Activated CD4-positive, alpha-beta memory T cell treated with anti-CD3 and anti-CD28 coated beads, Interleukin-2, amount 10 ng/mL, durations not matched to agents 7 days and 5 days (primary cell): ENCODE measurements around the gene ATOH8. TPM values are rescaled to one million over a fixed set of nuclear protein-coding genes. Genes with fewer than 3 reads are reported as not detected.
A peak's percentile ranks its signal among the peaks of the same experiment; 100 is the strongest.

Experiments
- CTCF ChIA-PET: fragments of 350-600 bp; sonication (Branson Sonifier 250); formaldehyde crosslinking; loops from one replicate; lab custom pipeline; 2021; ENCODE audit warnings: antibody characterized with exemption, inconsistent platforms; lab: Charles Lee
- POLR2A ChIA-PET: fragments of 350-600 bp; sonication (Branson Sonifier 250); formaldehyde crosslinking; loops from one replicate; lab custom pipeline; 2021; ENCODE audit warnings: antibody characterized with exemption; lab: Charles Lee
- DNase-seq: peaks from one replicate; pipeline ENCODE4 v3.0.0-alpha.2; 2020
- H3K27ac Mint-ChIP-seq: one replicate; pipeline ENCODE4 v1.8.0; 2021; ENCODE audit warnings: mild to moderate bottlenecking, mixed read lengths
- H3K27me3 Mint-ChIP-seq: one replicate; pipeline ENCODE4 v1.8.0; 2021; ENCODE audit warnings: mixed read lengths
- H3K36me3 Mint-ChIP-seq: one replicate; pipeline ENCODE4 v1.8.0; 2021; ENCODE audit warnings: low read depth, mixed read lengths
- H3K4me1 Mint-ChIP-seq: one replicate; pipeline ENCODE4 v1.8.0; 2021; ENCODE audit warnings: mixed read lengths
- H3K4me3 Mint-ChIP-seq: one replicate; pipeline ENCODE4 v1.8.0; 2021; ENCODE audit warnings: mild to moderate bottlenecking, mixed read lengths
- H3K9me3 Mint-ChIP-seq: one replicate; pipeline ENCODE4 v1.8.0; 2021; ENCODE audit warnings: mixed read lengths
- total RNA-seq, 2 experiments: library from RNA; stranded (reverse); gene quantifications; one replicate each; pipeline ENCODE4 v1.2.3, GENCODE V29; 2021

ATOH8 gene
- total RNA-seq, 2 experiments from 2014 or later, result 0.55 to 0.78 TPM

GRCh38 chr2:85751627-85752026, 2.2 kb upstream of the ATOH8 start:
- ChIA-PET CTCF (interaction anchor here (0.8 to 5.8 kb wide), 9 partner anchors 10 to 328 kb away, joined by 3 to 47 read pairs (median 6); no protein-coding TSS in a partner anchor), POLR2A (interaction anchor here (1.0 to 1.2 kb wide), 2 partner anchors 10 to 62 kb away, joined by 4 read pairs; no protein-coding TSS in a partner anchor)
- H3K36me3 Mint-ChIP-seq, result no peaks in the 10 kb centered on the region
- no peak for DNase-seq
- H3K9me3 Mint-ChIP-seq, result no peaks in the 10 kb centered on the region
- no peak overlapping the region for H3K4me3 Mint-ChIP-seq
- peaks cover 20% of the 10 kb centered on the region for H3K4me1 Mint-ChIP-seq
- H3K27me3 Mint-ChIP-seq, result peaks cover 85% of the 10 kb centered on the region
- no peak overlapping the region for H3K27ac Mint-ChIP-seq

GRCh38 chr2:85753035-85753524, 711 bp upstream of the ATOH8 start:
- CTCF ChIA-PET, result interaction anchor here (0.7 to 5.8 kb wide), 10 partner anchors 22 to 364 kb away, joined by 3 to 47 read pairs (median 4); no protein-coding TSS in a partner anchor
- H3K9me3 Mint-ChIP-seq, result no peaks in the 10 kb centered on the region
- H3K36me3 Mint-ChIP-seq, result no peaks in the 10 kb centered on the region
- POLR2A ChIA-PET, result interaction anchor here (0.9 to 1.4 kb wide), 3 partner anchors 12 to 60 kb away, joined by 3 to 4 read pairs (median 3); no protein-coding TSS in a partner anchor
- no peak for DNase-seq
- no peak overlapping the region for H3K27ac Mint-ChIP-seq
- H3K4me3 Mint-ChIP-seq, result peak overlapping the region; percentile 71
- H3K4me1 Mint-ChIP-seq, result peaks cover 20% of the 10 kb centered on the region
- H3K27me3 Mint-ChIP-seq, result peaks cover 80% of the 10 kb centered on the region

GRCh38 chr2:85754313-85755095, 713 bp downstream of the ATOH8 start:
- ChIA-PET CTCF (interaction anchor here (1.0 to 5.8 kb wide), 5 partner anchors 21 to 325 kb away, joined by 3 to 47 read pairs (median 6); no protein-coding TSS in a partner anchor), POLR2A (interaction anchor here (1.1 to 1.4 kb wide), 2 partner anchors 10 to 58 kb away, joined by 3 to 4 read pairs; no protein-coding TSS in a partner anchor)
- peak; percentile 36 for DNase-seq
- no peaks in the 10 kb centered on the region for H3K36me3 Mint-ChIP-seq
- no peak overlapping the region for H3K27ac Mint-ChIP-seq
- peak overlapping the region; percentile 74 for H3K4me3 Mint-ChIP-seq
- peaks cover 20% of the 10 kb centered on the region for H3K4me1 Mint-ChIP-seq
- no peaks in the 10 kb centered on the region for H3K9me3 Mint-ChIP-seq
- peaks cover 74% of the 10 kb centered on the region for H3K27me3 Mint-ChIP-seq

- no peak for DNase-seq
Observed at GRCh38 chr2:85755122-85756027, 1.6 kb downstream of the ATOH8 start.

GRCh38 chr2:85756195-85756594, 2.4 kb downstream of the ATOH8 start:
- Mint-ChIP-seq H3K4me1 (peaks cover 20% of the 10 kb centered on the region), H3K27ac (no peak overlapping the region)
- CTCF ChIA-PET, result interaction anchor here (1.2 to 2.3 kb wide), 2 partner anchors 27 to 58 kb away, joined by 4 to 6 read pairs; no protein-coding TSS in a partner anchor

More at GRCh38 chr2:85755122-85756027, 1.6 kb downstream of the ATOH8 start:
- Mint-ChIP-seq H3K27me3 (peaks cover 73% of the 10 kb centered on the region), H3K27ac (no peak overlapping the region), H3K36me3 (no peaks in the 10 kb centered on the region), H3K4me3 (peak overlapping the region; percentile 74), H3K9me3 (no peaks in the 10 kb centered on the region), H3K4me1 (peaks cover 20% of the 10 kb centered on the region)
- ChIA-PET POLR2A (no interaction called here), CTCF (interaction anchor here (0.6 to 2.3 kb wide), 3 partner anchors 44 to 95 kb away, joined by 4 to 6 read pairs (median 4); no protein-coding TSS in a partner anchor)

GRCh38 chr2:85756822-85757435, 3.1 kb downstream of the ATOH8 start:
- Mint-ChIP-seq H3K27ac (no peak overlapping the region), H3K27me3 (peaks cover 59% of the 10 kb centered on the region), H3K9me3 (no peaks in the 10 kb centered on the region), H3K36me3 (no peaks in the 10 kb centered on the region), H3K4me3 (no peak overlapping the region), H3K4me1 (peaks cover 20% of the 10 kb centered on the region)
- CTCF ChIA-PET, result interaction anchor here (1.2 to 2.3 kb wide), 2 partner anchors 28 to 57 kb away, joined by 4 to 6 read pairs; no protein-coding TSS in a partner anchor
- no peak for DNase-seq
- POLR2A ChIA-PET, result no interaction called here

More at GRCh38 chr2:85756195-85756594, 2.4 kb downstream of the ATOH8 start:
- Mint-ChIP-seq H3K27me3 (peaks cover 65% of the 10 kb centered on the region), H3K4me3 (no peak overlapping the region), H3K9me3 (no peaks in the 10 kb centered on the region), H3K36me3 (no peaks in the 10 kb centered on the region)
- DNase-seq, result no peak
- POLR2A ChIA-PET, result no interaction called here

GRCh38 chr2:85757860-85758259, 4.1 kb downstream of the ATOH8 start:
- H3K27me3 Mint-ChIP-seq, result peaks cover 58% of the 10 kb centered on the region
- H3K27ac Mint-ChIP-seq, result no peak overlapping the region
- DNase-seq, result no peak
- CTCF ChIA-PET, result interaction anchor here (0.9 kb wide), 1 partner anchor 29 kb away, joined by 4 read pairs; no protein-coding TSS in a partner anchor
- peaks cover 20% of the 10 kb centered on the region for H3K4me1 Mint-ChIP-seq
- POLR2A ChIA-PET, result no interaction called here
- no peaks in the 10 kb centered on the region for H3K36me3 Mint-ChIP-seq
- H3K9me3 Mint-ChIP-seq, result no peaks in the 10 kb centered on the region
- no peak overlapping the region for H3K4me3 Mint-ChIP-seq

GRCh38 chr2:85758361-85759256, 4.8 kb downstream of the ATOH8 start:
- ChIA-PET CTCF (interaction anchor here (0.9 kb wide), 1 partner anchor 30 kb away, joined by 4 read pairs; no protein-coding TSS in a partner anchor), POLR2A (no interaction called here)
- Mint-ChIP-seq H3K4me1 (peaks cover 16% of the 10 kb centered on the region), H3K36me3 (no peaks in the 10 kb centered on the region), H3K4me3 (no peak overlapping the region), H3K27ac (no peak overlapping the region), H3K9me3 (no peaks in the 10 kb centered on the region), H3K27me3 (peaks cover 57% of the 10 kb centered on the region)
- no peak for DNase-seq

GRCh38 chr2:85759257-85759613, 5.4 kb downstream of the ATOH8 start:
- ChIA-PET CTCF (interaction anchor here (5.2 kb wide), 1 partner anchor 9 kb away, joined by 28 read pairs; no protein-coding TSS in a partner anchor), POLR2A (no interaction called here)
- no peak overlapping the region for H3K27ac Mint-ChIP-seq
- no peaks in the 10 kb centered on the region for H3K9me3 Mint-ChIP-seq
- H3K4me1 Mint-ChIP-seq, result peaks cover 14% of the 10 kb centered on the region
- H3K36me3 Mint-ChIP-seq, result no peaks in the 10 kb centered on the region
- peaks cover 55% of the 10 kb centered on the region for H3K27me3 Mint-ChIP-seq
- H3K4me3 Mint-ChIP-seq, result no peak overlapping the region
- DNase-seq, result no peak

- ChIA-PET CTCF (interaction anchor here (1.4 to 5.2 kb wide), 2 partner anchors 10 to 11 kb away, joined by 3 to 28 read pairs; no protein-coding TSS in a partner anchor), POLR2A (no interaction called here)
- Mint-ChIP-seq H3K4me3 (no peak overlapping the region), H3K4me1 (peaks cover 7% of the 10 kb centered on the region), H3K27ac (no peak overlapping the region), H3K27me3 (peaks cover 58% of the 10 kb centered on the region), H3K36me3 (no peaks in the 10 kb centered on the region), H3K9me3 (no peaks in the 10 kb centered on the region)
- DNase-seq, result no peak
Observed at GRCh38 chr2:85760371-85760770, 6.6 kb downstream of the ATOH8 start.

GRCh38 chr2:85760872-85761271, 7.1 kb downstream of the ATOH8 start:
- Mint-ChIP-seq H3K9me3 (no peaks in the 10 kb centered on the region), H3K36me3 (no peaks in the 10 kb centered on the region), H3K4me3 (no peak overlapping the region), H3K27me3 (peaks cover 58% of the 10 kb centered on the region), H3K4me1 (peaks cover 5% of the 10 kb centered on the region), H3K27ac (no peak overlapping the region)
- no peak for DNase-seq
- ChIA-PET POLR2A (interaction anchor here (1.5 kb wide), 1 partner anchor 9 kb away, joined by 4 read pairs; no protein-coding TSS in a partner anchor), CTCF (interaction anchor here (1.0 to 5.2 kb wide), 3 partner anchors 10 to 53 kb away, joined by 3 to 28 read pairs (median 3); no protein-coding TSS in a partner anchor)
